Measurements from ENCODE around the gene SLC12A7. TPM values are rescaled to one million over a fixed set of nuclear protein-coding genes. Genes with fewer than 3 reads are reported as not detected.

Gene SLC12A7
- total and polyA plus RNA-seq, 2 donors (not counting 1 experiment from before 2014, with no cell fraction given): 2.9 to 23.9 TPM

GRCh38 chr5:1081519-1081918 is 30.3 kb downstream of the SLC12A7 start:
- Histone ChIP-seq H3K9ac (ENCODE audit: insufficient read depth, low read length) (no peak overlapping the region), H3K36me3 (ENCODE audit: control insufficient read depth, insufficient read depth, low read length) (no peaks in the 10 kb centered on the region), H3K79me2 (ENCODE audit: control insufficient read depth, insufficient read depth, low read length) (no peaks in the 10 kb centered on the region), H4K20me1 (ENCODE audit: control insufficient read depth, extremely low read depth, insufficient read depth, low read length) (no peaks in the 10 kb centered on the region), H3K4me2 (ENCODE audit: extremely low read depth, insufficient read depth, low read length) (no peak overlapping the region), H3K27me3 (ENCODE audit: control insufficient read depth, insufficient read depth, low read length) (no peaks in the 10 kb centered on the region), H3K9me3 (ENCODE audit: control insufficient read depth, insufficient read depth, low read depth, low read length) (no peaks in the 10 kb centered on the region), H3K27ac (ENCODE audit: insufficient read depth, low read length) (no peak overlapping the region), H3K4me3 (replicated peaks in 1 of 4; ENCODE audit: control extremely low read depth in 1 of 4, insufficient read depth in 1 of 4, low read depth in 3 of 4, low read length in 4 of 4) (no peak overlapping the region), H3K4me1 (ENCODE audit: control insufficient read depth, extremely low read depth, insufficient read depth, low read length) (no peaks in the 10 kb centered on the region), H2AFZ (ENCODE audit: low read length) (no peak overlapping the region)
- TF ChIP-seq EZH2 (IDR thresholded peaks at IDR 0.05; ENCODE audit: low read length, missing control alignments): no peak
- TF ChIP-seq CTCF (conservative IDR thresholded peaks at IDR 0.05 in 1 of 2, IDR thresholded peaks at IDR 0.05 in 1 of 2; ENCODE audit: low read depth in 1 of 2, low read length in 2 of 2): no peak
- no peak for DNase-seq (ENCODE audit: low read depth in 2 of 2)

- no peaks in the 10 kb centered on the region for H3K9me3 ChIP-seq (ENCODE audit: control insufficient read depth, insufficient read depth, low read depth, low read length)
- no peak for DNase-seq (ENCODE audit: low read depth in 2 of 2)
- H4K20me1 ChIP-seq (ENCODE audit: control insufficient read depth, extremely low read depth, insufficient read depth, low read length): no peaks in the 10 kb centered on the region
- no peak overlapping the region for H3K9ac ChIP-seq (ENCODE audit: insufficient read depth, low read length)
- no peak overlapping the region for H2AFZ ChIP-seq (ENCODE audit: low read length)
- H3K4me3 ChIP-seq (replicated peaks in 1 of 4; ENCODE audit: control extremely low read depth in 1 of 4, insufficient read depth in 1 of 4, low read depth in 3 of 4, low read length in 4 of 4): no peak overlapping the region
- no peaks in the 10 kb centered on the region for H3K27me3 ChIP-seq (ENCODE audit: control insufficient read depth, insufficient read depth, low read length)
- TF ChIP-seq EZH2 (IDR thresholded peaks at IDR 0.05; ENCODE audit: low read length, missing control alignments): no peak
- no peak for TF ChIP-seq CTCF (conservative IDR thresholded peaks at IDR 0.05 in 1 of 2, IDR thresholded peaks at IDR 0.05 in 1 of 2; ENCODE audit: low read depth in 1 of 2, low read length in 2 of 2)
- H3K27ac ChIP-seq (ENCODE audit: insufficient read depth, low read length): no peak overlapping the region
- no peak overlapping the region for H3K4me2 ChIP-seq (ENCODE audit: extremely low read depth, insufficient read depth, low read length)
- no peaks in the 10 kb centered on the region for H3K36me3 ChIP-seq (ENCODE audit: control insufficient read depth, insufficient read depth, low read length)
- H3K4me1 ChIP-seq (ENCODE audit: control insufficient read depth, extremely low read depth, insufficient read depth, low read length): no peaks in the 10 kb centered on the region
- H3K79me2 ChIP-seq (ENCODE audit: control insufficient read depth, insufficient read depth, low read length): no peaks in the 10 kb centered on the region
These were observed 31.4 kb downstream of the SLC12A7 start for GRCh38 chr5:1080432-1080831.

- no peaks in the 10 kb centered on the region for H3K9me3 ChIP-seq (ENCODE audit: control insufficient read depth, insufficient read depth, low read depth, low read length)
- no peaks in the 10 kb centered on the region for H4K20me1 ChIP-seq (ENCODE audit: control insufficient read depth, extremely low read depth, insufficient read depth, low read length)
- H2AFZ ChIP-seq (ENCODE audit: low read length): no peak overlapping the region
These were observed 31.9 kb downstream of the SLC12A7 start for GRCh38 chr5:1079961-1080360.

More at GRCh38 chr5:1079961-1080360, 31.9 kb downstream of the SLC12A7 start:
- H3K9ac ChIP-seq (ENCODE audit: insufficient read depth, low read length): no peak overlapping the region
- H3K4me2 ChIP-seq (ENCODE audit: extremely low read depth, insufficient read depth, low read length): no peak overlapping the region
- no peak overlapping the region for H3K4me3 ChIP-seq (replicated peaks in 1 of 4; ENCODE audit: control extremely low read depth in 1 of 4, insufficient read depth in 1 of 4, low read depth in 3 of 4, low read length in 4 of 4)
- H3K27ac ChIP-seq (ENCODE audit: insufficient read depth, low read length): no peak overlapping the region
- TF ChIP-seq CTCF (conservative IDR thresholded peaks at IDR 0.05 in 1 of 2, IDR thresholded peaks at IDR 0.05 in 1 of 2; ENCODE audit: low read depth in 1 of 2, low read length in 2 of 2): no peak
- no peak for TF ChIP-seq EZH2 (IDR thresholded peaks at IDR 0.05; ENCODE audit: low read length, missing control alignments)
- no peak for DNase-seq (ENCODE audit: low read depth in 2 of 2)
- no peaks in the 10 kb centered on the region for H3K79me2 ChIP-seq (ENCODE audit: control insufficient read depth, insufficient read depth, low read length)
- no peaks in the 10 kb centered on the region for H3K4me1 ChIP-seq (ENCODE audit: control insufficient read depth, extremely low read depth, insufficient read depth, low read length)
- H3K36me3 ChIP-seq (ENCODE audit: control insufficient read depth, insufficient read depth, low read length): no peaks in the 10 kb centered on the region
- H3K27me3 ChIP-seq (ENCODE audit: control insufficient read depth, insufficient read depth, low read length): no peaks in the 10 kb centered on the region
